GM13976 (cell line): ENCODE data around the gene CLEC5A.
"Not testable (repeated sequence)": the region's sequence is repeated elsewhere in the genome, so short reads cannot be mapped to it uniquely, and the experiment has no call there.

Source experiments
- DNase-seq: peaks from one replicate; pipeline ENCODE4 v3.0.0; 2012; ENCODE audit warnings: low spot score
- in situ Hi-C: fragments of 300-500 bp; cut with MboI; formaldehyde crosslinking; loops from one replicate; pipeline ENCODE4 v1.12.0; 2022; ENCODE audit warnings: low sequenced_read_pairs, mixed read lengths, inconsistent platforms; ENCODE audit not compliant: unreplicated experiment
- TF ChIP-seq, protein P1 (sequence below): IDR thresholded peaks from 2 replicates; pipeline ENCODE4 v1.5.1; 2012; ENCODE audit warnings: borderline replicate concordance, mild to moderate bottlenecking; ENCODE audit not compliant: insufficient read depth; ENCODE audit errors: extremely low read depth, missing control alignments, control extremely low read depth

CLEC5A gene

DNA sequence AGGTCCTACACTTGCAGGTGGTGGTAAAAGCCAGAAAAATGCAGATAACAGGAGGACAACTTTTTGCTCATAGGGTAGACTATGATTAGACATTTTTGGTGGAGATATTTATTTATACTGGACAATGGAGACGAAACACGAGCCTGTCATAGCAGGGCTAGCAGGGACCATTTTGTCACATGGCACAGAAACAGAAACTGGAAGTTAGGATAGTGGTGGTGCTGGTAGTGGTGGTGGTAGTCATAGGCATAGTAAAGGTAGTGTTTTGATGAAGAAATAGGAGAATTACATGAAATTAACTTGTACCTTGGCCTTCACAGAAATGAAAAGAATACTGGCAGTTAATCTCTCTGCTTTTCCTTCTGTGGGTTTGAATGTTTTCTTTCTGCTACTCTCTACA lies 40.1 kb upstream of the CLEC5A start:
- TF ChIP-seq, protein P1, sequence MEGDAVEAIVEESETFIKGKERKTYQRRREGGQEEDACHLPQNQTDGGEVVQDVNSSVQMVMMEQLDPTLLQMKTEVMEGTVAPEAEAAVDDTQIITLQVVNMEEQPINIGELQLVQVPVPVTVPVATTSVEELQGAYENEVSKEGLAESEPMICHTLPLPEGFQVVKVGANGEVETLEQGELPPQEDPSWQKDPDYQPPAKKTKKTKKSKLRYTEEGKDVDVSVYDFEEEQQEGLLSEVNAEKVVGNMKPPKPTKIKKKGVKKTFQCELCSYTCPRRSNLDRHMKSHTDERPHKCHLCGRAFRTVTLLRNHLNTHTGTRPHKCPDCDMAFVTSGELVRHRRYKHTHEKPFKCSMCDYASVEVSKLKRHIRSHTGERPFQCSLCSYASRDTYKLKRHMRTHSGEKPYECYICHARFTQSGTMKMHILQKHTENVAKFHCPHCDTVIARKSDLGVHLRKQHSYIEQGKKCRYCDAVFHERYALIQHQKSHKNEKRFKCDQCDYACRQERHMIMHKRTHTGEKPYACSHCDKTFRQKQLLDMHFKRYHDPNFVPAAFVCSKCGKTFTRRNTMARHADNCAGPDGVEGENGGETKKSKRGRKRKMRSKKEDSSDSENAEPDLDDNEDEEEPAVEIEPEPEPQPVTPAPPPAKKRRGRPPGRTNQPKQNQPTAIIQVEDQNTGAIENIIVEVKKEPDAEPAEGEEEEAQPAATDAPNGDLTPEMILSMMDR, result no peak
- no peak for DNase-seq
- in situ Hi-C loops, result no loop called here

DNA sequence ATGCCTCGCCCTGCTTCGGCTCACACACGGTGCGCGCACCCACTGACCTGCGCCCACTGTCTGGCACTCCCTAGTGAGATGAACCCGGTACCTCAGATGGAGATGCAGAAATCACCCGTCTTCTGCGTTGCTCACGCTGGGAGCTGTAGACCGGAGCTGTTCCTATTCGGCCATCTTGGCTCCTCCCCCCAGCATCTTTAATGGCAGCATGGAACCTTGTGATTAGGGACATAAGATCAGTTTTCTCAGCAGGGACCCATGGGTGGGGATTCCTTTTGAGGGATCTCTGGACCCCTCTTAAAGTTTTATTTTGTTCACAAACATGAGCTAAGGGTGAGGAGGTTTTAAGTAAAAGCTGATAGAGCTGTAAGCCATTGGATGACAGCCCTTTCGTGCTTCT lies 39.2 kb upstream of the CLEC5A start:
- DNase-seq, in situ Hi-C loops: not testable (repeated sequence)

DNA sequence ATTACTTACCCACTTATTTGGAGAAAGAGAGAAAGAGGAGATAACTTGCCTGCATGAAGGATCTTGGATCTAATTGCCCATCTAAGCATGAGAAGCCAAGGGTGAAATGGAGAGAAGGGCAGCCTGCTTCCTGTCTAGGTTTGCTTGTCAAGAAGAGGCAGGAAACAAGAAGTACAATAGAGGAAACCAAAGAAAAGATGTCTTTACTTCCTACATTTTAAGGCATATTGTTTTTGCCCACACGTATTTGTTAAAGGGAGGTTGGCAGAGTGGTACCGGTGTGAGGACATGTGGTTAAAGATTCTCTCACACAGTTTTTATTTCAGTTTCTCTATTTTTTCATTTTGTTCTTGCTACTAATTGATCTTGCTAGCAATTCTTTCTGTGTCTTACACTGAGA lies 32.8 kb upstream of the CLEC5A start:
- no peak for DNase-seq
- TF ChIP-seq, protein P1, result no peak
- in situ Hi-C loops, result no loop called here

DNA sequence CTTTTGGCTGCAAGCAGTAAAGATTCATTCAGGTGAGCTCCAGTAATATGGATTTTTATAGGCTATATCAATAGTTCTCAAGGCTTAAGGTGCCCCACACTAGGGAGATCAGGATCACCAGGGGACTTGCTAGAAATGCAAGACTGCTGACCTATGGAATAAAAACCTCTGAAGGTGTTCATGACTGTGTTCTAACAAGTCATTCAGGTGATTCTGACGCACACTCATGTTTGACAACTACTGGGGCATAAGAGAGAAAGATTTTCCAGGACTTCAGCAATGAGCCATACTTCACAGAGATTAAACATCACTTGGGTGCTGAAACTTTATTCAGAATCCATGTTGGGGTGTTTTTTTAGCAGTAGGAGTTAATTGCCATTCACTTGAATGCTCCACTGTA lies 31.6 kb upstream of the CLEC5A start:
- DNase-seq, result no peak
- in situ Hi-C loops, result no loop called here
- TF ChIP-seq, protein P1, result no peak

DNA sequence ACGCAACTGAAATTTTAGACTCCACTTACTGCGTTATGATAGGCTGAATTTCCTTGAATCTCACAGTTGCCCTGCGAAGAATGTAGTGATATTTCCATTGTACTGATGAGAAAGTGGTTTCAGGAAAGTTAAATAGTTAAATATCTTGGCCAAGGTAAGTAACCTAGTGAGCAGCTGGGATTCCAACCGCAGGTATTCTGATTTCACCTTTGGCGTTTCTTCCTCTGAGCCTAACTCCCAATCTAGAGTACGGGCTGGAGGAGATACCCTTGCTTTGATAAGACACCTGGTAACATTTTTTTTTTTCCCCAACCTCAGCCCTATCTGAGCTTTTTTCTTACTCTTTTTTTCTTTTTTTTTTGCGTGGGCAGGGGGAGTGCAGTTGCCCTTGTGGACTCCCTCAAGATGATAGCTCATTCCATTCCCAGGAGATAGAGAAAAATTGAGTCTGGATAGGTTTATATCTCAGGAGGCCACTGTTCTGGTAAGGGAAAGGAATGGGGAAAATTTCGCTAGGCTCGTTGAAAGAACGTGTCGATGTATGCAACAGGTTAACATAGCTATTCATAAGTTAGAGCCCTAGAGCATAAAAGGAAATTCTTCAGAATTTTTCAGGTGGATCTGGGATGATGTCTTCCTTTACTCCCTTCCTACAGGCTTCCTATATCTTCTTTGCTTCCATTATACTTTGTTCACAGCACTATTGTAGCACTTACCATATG lies 29.9 kb upstream of the CLEC5A start:
- in situ Hi-C loops, result no loop called here
- DNase-seq, result no peak
- TF ChIP-seq, protein P1, result no peak

DNA sequence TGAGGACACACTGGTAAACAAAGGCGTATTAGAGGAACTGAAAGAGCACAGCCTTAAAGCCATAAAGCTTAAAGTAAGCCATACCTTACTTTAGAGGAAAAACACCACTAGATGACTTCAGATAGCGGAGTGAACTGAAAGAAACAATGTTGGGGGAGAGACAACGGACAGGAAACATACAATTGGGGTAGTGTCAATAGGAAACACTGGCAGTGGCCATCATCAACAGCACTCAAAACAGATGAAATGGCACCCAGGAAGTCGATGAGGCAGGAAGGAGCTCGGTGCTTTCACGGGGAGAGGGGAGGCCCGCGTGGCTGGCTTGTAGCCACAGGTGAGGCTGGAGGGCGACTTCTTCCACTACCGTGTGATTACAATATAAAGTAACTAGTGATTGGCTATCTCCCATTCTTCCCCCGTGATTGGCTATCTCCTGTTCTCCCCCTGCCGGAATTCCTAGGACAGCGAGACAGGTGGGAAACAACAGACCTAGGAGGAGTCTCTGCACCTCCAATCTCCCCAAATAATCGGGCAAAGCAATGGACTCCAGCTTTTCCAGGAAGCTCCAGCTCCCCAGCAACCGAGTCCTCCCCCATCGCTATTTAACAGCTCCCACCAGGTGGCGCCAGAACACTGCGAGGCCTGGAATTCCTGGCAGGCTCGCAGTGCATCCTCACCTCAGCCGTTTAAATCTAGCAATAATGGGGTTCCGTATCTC lies 29.2 kb upstream of the CLEC5A start:
- in situ Hi-C loops, result no loop called here
- peak; percentile 71 for DNase-seq
- TF ChIP-seq, protein P1, result peak; percentile 71

DNA sequence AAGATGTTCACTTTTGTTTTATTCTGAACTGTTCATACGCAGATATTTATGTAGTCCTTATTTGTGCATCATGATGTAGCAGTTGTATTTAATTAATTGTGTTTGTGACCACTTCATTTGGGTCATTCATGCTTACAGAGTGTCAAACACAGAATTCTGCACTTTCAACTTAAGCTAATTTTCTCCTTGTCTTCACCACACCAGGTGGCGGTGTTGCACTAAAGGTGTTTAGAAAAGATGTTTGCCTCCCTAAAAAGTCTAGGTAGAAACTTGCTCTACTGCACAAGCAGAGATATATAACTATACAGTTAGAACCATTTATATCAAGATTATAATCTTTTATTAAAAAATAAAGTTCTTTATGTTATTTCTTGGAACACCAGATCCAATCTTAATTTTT lies 28.1 kb upstream of the CLEC5A start:
- TF ChIP-seq, protein P1, result peak; percentile 16
- in situ Hi-C loops, result no loop called here
- DNase-seq, result no peak
